Measurements from ENCODE around the gene EIF5A. TPM values are rescaled to one million over a fixed set of nuclear protein-coding genes. Genes with fewer than 3 reads are reported as not detected.

EIF5A gene
- total and polyA plus RNA-seq, 9 of the 15 experiments (the other 6 are each of a cell fraction or from before 2014, with no cell fraction given), result 22.9 to 1,163 (median 772) TPM

DNA sequence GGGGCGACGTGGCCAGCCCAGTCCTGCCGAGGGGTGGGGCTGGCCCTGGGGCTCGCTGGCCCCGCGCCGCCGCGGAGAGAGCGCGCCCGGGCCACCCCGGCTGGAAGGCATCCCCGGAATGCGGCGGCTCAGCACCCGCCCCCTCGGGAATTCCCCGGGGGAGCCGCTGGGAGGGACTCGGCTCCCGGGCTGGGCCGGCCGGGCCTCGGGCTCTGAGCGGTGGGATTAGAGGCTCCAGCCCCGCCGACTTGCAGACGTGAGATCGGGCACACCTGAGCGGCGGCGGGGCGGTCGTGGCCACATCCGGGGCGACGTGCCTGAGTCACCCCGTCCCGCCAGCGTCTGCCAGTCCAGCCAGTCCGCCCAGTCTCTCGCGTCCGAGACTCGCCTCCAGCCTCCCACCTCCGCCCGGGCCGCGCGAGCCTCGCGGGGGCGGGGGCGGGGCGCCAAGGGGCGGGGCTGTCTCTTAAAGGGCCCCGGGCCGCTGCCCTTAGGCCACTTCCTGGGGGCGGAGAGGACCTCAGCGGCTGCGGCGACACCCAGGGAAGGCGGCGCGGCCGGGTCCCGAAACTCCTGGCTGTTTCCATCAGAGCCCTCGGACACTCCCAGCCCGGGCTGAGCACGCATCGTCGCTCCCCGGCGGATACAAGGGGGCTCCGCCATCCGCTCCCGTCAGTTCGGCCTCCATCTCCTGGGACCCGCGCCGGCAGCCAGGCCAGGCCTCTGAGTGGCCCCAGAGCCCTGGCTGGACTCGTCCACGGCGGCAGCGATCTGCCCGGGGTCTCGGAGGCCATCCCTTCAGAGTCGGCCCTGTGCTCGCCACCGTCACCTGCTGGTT, 44.5 kb downstream of the EIF5A start, which contains the start of gene KCTD11:
KCTD11 (plus strand) TSS at position 498 of the 838 bp plus-strand sequence.
- H2AFZ ChIP-seq (ENCODE audit: low read depth, low read length), result peak within 1 kb of the TSS; percentile 84
- H3K9me3 ChIP-seq (replicated peaks; ENCODE audit: control insufficient read depth, insufficient read depth, low read depth, low read length), result no peaks in the 10 kb centered on the region
- FAIRE-seq, result no peak
- no peaks in the 10 kb centered on the region for H4K20me1 ChIP-seq (replicated peaks; ENCODE audit: control insufficient read depth, insufficient read depth, low read length)
- BruUV-seq (replicated peaks), result no TSS peak
- H3K9me1 ChIP-seq (ENCODE audit: control insufficient read depth, insufficient read depth, low read length), result no peaks in the 10 kb centered on the region
- WGBS (ENCODE audit: insufficient coverage, low coverage, missing lambda C conversion rate), result under 1% methylated on average over 25 of the region's 91 CpGs
- intact Hi-C loops (cut with micrococcal nuclease) (loop anchor here (5.0 kb wide), 1 partner anchor 130 kb away; the partner anchor contains the start of genes POLR2A and SLC35G6), in situ Hi-C loops (cut with MboI) (loop anchor here (10.0 kb wide), 1 partner anchor 203 kb away; the partner anchor contains the start of gene TNFSF13)
- no peaks in the 10 kb centered on the region for H3K27me3 ChIP-seq (ENCODE audit: control insufficient read depth in 2 of 2, insufficient read depth in 2 of 2, low read length in 2 of 2)
- H3K4me3 ChIP-seq, result peak within 1 kb of the TSS; percentile 72
- ChIA-PET CTCF (ENCODE audit: low intra/inter-chr PET ratio) (interaction anchor here (0.7 to 1.0 kb wide), 2 partner anchors 127 to 307 kb away, joined by 3 to 4 read pairs; partner anchors contain the start of gene ZBTB4), POLR2A (interaction anchor here (0.6 to 4.6 kb wide), 6 partner anchors 11 to 232 kb away, joined by 3 to 15 read pairs (median 4); partner anchors contain the start of genes ACAP1, GPS2, MPDU1 and SLC2A4)
- peaks cover 3 to 70% of the 10 kb centered on the region in 2 experiments; a peak in 3 of 5 replicates for H3K4me1 ChIP-seq (replicated peaks in 1 of 2; ENCODE audit: control insufficient read depth in 2 of 2, insufficient read depth in 2 of 2, low read length in 2 of 2)
- H3K79me2 ChIP-seq (ENCODE audit: control insufficient read depth, insufficient read depth, low read length), result peaks cover 8% of the 10 kb centered on the region
- ATAC-seq, result peak; percentile 86
- DNase-seq (ENCODE audit: extremely low read depth in 1 of 4, low spot score in 3 of 4), result peak; percentile 88 to 91 (median 88)
- peak within 1 kb of the TSS; percentile 80 for H3K4me2 ChIP-seq (ENCODE audit: insufficient read depth, low read length)
- peak within 1 kb of the TSS; percentile 79 to 92 for H3K9ac ChIP-seq (ENCODE audit: insufficient read depth in 1 of 2, low read depth in 2 of 2, low read length in 2 of 2)
- H3K27ac ChIP-seq (ENCODE audit: extremely low read depth, low read depth, low read length), result peak within 1 kb of the TSS; percentile 88
- H3K36me3 ChIP-seq (ENCODE audit: control insufficient read depth, insufficient read depth, low read length), result no peaks in the 10 kb centered on the region
- TF ChIP-seq, protein P1, sequence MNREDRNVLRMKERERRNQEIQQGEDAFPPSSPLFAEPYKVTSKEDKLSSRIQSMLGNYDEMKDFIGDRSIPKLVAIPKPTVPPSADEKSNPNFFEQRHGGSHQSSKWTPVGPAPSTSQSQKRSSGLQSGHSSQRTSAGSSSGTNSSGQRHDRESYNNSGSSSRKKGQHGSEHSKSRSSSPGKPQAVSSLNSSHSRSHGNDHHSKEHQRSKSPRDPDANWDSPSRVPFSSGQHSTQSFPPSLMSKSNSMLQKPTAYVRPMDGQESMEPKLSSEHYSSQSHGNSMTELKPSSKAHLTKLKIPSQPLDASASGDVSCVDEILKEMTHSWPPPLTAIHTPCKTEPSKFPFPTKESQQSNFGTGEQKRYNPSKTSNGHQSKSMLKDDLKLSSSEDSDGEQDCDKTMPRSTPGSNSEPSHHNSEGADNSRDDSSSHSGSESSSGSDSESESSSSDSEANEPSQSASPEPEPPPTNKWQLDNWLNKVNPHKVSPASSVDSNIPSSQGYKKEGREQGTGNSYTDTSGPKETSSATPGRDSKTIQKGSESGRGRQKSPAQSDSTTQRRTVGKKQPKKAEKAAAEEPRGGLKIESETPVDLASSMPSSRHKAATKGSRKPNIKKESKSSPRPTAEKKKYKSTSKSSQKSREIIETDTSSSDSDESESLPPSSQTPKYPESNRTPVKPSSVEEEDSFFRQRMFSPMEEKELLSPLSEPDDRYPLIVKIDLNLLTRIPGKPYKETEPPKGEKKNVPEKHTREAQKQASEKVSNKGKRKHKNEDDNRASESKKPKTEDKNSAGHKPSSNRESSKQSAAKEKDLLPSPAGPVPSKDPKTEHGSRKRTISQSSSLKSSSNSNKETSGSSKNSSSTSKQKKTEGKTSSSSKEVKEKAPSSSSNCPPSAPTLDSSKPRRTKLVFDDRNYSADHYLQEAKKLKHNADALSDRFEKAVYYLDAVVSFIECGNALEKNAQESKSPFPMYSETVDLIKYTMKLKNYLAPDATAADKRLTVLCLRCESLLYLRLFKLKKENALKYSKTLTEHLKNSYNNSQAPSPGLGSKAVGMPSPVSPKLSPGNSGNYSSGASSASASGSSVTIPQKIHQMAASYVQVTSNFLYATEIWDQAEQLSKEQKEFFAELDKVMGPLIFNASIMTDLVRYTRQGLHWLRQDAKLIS (CRISPR knock-in tag; IDR thresholded peaks at IDR 0.05), result 0 out of 2 replicates have a peak, but pooled peaks have one; percentile 44
- peak; percentile 66 for TF ChIP-seq POLR2A (conservative IDR thresholded peaks at IDR 0.05)
- peak in 1 of 2 experiments; percentile 87; a peak in 1 of 4 replicates for TF ChIP-seq TEAD1 (CRISPR knock-in tag; IDR thresholded peaks at IDR 0.05)
- TF ChIP-seq ZNF696 (CRISPR knock-in tag; conservative IDR thresholded peaks at IDR 0.05), result no peak
- TF ChIP-seq, protein P2, sequence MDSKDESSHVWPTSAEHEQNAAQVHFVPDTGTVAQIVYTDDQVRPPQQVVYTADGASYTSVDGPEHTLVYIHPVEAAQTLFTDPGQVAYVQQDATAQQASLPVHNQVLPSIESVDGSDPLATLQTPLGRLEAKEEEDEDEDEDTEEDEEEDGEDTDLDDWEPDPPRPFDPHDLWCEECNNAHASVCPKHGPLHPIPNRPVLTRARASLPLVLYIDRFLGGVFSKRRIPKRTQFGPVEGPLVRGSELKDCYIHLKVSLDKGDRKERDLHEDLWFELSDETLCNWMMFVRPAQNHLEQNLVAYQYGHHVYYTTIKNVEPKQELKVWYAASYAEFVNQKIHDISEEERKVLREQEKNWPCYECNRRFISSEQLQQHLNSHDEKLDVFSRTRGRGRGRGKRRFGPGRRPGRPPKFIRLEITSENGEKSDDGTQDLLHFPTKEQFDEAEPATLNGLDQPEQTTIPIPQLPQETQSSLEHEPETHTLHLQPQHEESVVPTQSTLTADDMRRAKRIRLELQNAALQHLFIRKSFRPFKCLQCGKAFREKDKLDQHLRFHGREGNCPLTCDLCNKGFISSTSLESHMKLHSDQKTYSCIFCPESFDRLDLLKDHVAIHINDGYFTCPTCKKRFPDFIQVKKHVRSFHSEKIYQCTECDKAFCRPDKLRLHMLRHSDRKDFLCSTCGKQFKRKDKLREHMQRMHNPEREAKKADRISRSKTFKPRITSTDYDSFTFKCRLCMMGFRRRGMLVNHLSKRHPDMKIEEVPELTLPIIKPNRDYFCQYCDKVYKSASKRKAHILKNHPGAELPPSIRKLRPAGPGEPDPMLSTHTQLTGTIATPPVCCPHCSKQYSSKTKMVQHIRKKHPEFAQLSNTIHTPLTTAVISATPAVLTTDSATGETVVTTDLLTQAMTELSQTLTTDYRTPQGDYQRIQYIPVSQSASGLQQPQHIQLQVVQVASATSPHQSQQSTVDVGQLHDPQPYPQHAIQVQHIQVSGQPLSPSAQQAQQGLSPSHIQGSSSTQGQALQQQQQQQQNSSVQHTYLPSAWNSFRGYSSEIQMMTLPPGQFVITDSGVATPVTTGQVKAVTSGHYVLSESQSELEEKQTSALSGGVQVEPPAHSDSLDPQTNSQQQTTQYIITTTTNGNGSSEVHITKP (IDR thresholded peaks at IDR 0.05; ENCODE audit: partially characterized antibody), result no peak
- TF ChIP-seq MTF1 (CRISPR knock-in tag; IDR thresholded peaks at IDR 0.05; ENCODE audit: borderline replicate concordance), result no peak
- TF ChIP-seq MYC (IDR thresholded peaks at IDR 0.05; ENCODE audit: low read depth, low read length), result no peak
- TF ChIP-seq MYC (CRISPR knock-in tag; IDR thresholded peaks at IDR 0.05; ENCODE audit: borderline replicate concordance, low read depth), result no peak
- TF ChIP-seq, protein P3, sequence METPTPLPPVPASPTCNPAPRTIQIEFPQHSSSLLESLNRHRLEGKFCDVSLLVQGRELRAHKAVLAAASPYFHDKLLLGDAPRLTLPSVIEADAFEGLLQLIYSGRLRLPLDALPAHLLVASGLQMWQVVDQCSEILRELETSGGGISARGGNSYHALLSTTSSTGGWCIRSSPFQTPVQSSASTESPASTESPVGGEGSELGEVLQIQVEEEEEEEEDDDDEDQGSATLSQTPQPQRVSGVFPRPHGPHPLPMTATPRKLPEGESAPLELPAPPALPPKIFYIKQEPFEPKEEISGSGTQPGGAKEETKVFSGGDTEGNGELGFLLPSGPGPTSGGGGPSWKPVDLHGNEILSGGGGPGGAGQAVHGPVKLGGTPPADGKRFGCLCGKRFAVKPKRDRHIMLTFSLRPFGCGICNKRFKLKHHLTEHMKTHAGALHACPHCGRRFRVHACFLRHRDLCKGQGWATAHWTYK (CRISPR knock-in tag; IDR thresholded peaks at IDR 0.05), result no peak
- TF ChIP-seq BCOR (IDR thresholded peaks at IDR 0.05), result no peak
- TF ChIP-seq TCF7L2 (IDR thresholded peaks at IDR 0.05; ENCODE audit: low read depth, low read length), result no peak
- no peak for TF ChIP-seq FOXJ2 (tag; IDR thresholded peaks at IDR 0.05)
